HFF-Myc (cell line): ENCODE results near the gene GUCA2B.

Experiments used
- DNase-seq: peaks from one replicate; pipeline ENCODE4 v3.0.0-alpha.2; 2011; ENCODE audit warnings: low read depth; ENCODE audit errors: extremely low read depth
- H3K4me3 ChIP-seq: replicated peaks from 2 replicates; pipeline ENCODE4 v1.5.1; 2011; ENCODE audit warnings: low read depth, mild to moderate bottlenecking, control low read depth, low read length
- TF ChIP-seq, protein P1 (sequence below): IDR thresholded peaks from 2 replicates; pipeline ENCODE4 v1.5.1; 2012; ENCODE audit warnings: mild to moderate bottlenecking, low read depth, low read length, control low read depth; ENCODE audit errors: missing control alignments

Gene GUCA2B

DNA sequence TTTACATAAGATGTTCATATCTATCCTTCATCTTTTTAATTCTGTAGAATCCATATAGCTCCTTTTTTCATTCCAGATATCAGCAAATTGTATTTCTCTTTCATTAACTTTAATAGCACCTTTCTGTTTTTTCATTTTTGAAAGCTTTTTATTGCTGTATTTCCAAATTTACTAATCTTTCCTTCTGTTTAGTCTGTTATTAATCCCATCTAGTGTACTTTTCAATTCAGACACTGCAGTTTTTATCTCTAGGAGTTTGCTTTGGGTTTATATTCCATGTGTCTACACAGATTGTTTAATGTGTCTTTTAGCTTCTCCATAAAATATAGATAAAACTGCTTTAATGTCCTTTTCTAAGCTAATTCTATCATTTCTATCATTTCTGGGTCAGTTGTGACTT, 48.8 kb downstream of the GUCA2B start:
- DNase-seq, result no peak
- H3K4me3 ChIP-seq, result no peak overlapping the region
- TF ChIP-seq, protein P1, sequence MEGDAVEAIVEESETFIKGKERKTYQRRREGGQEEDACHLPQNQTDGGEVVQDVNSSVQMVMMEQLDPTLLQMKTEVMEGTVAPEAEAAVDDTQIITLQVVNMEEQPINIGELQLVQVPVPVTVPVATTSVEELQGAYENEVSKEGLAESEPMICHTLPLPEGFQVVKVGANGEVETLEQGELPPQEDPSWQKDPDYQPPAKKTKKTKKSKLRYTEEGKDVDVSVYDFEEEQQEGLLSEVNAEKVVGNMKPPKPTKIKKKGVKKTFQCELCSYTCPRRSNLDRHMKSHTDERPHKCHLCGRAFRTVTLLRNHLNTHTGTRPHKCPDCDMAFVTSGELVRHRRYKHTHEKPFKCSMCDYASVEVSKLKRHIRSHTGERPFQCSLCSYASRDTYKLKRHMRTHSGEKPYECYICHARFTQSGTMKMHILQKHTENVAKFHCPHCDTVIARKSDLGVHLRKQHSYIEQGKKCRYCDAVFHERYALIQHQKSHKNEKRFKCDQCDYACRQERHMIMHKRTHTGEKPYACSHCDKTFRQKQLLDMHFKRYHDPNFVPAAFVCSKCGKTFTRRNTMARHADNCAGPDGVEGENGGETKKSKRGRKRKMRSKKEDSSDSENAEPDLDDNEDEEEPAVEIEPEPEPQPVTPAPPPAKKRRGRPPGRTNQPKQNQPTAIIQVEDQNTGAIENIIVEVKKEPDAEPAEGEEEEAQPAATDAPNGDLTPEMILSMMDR, result no peak
